Femur (tissue), 1 donor: ENCODE results near the gene MIA2.

Experiments used
- DNase-seq: peaks from one replicate; pipeline ENCODE4 v3.0.0-alpha.2; 2017

MIA2 gene

DNA sequence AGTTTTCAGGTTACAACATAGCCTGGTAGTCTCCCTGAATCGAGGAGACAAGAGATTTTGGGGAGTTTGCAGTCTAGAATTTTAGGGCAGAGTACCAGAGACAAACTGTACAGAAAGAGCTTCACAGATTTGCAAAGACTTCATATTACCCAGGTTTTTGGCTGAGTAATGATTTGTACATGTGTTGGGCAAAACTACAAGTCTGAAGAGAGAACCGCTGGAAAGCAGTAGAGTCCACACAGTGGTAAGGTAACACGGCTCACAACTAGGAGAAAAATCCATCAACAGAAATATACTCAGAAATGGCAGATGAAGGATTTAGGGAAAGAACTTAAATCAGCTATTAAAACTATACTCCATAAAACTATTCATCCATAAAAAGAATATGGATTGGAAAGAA, 172.8 kb downstream of the MIA2 start:
- no peak for DNase-seq

DNA sequence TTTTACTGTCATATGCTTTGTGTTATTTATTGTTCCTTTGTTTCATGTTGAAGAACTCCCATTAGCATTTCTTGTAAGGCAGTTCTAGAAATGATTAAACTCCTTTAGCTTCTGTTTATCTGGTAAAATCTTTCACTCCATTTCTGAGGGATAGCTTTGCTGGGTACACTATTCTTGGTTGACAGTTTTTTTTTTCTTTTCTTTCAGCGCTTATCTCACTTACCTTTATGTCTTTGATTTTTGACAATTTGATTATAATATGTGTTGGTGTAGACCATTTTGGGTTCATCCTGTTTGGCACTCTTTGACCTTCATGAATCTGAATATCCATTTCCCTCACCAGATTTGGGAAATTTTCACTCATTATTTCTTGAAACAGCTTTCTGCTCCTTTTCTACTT, 182.4 kb downstream of the MIA2 start:
- DNase-seq: no peak

- no peak for DNase-seq
Measured at GRCh38 chr14:39417014-39417413, 183.3 kb downstream of the MIA2 start.

- DNase-seq: no peak
Measured at GRCh38 chr14:39419272-39419671, 185.6 kb downstream of the MIA2 start.

DNA sequence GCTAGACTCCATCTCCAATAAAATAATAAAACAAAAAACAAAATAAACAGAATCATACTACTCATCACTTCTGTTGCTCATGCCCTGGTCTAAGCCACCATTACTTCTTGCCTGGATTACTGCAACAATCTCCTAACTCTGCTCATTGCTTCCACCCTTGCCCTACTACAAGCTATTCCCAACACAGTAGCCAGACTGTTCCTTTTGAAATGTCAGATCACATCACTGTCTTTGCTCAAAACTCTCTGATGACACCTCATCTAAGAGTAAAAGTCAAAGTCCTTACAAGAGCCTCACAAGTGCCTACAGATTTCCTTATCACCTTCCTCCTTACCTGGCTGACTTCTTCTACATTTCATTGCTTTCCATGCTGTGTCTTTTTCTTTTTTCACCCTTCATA, 188.5 kb downstream of the MIA2 start:
- no peak for DNase-seq

DNA sequence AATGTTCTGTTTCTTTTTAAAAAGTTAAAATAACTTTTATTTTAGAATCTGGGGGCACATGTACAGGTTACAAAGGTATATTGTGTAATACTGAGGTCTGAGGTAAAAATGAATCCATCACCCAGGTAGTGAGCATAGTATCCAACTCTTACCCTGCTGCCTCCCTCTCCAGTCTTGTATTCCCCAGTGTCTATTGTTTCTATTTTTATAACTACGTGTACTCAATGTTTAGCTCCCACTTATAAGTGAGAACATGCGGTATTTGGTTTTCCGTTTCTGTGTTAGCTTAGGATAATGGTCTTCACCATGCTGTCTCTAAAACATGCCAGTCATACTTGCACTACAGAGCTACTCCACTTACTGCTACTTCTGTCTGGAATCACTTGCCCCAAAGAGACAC, 190.1 kb downstream of the MIA2 start:
- no peak for DNase-seq

DNA sequence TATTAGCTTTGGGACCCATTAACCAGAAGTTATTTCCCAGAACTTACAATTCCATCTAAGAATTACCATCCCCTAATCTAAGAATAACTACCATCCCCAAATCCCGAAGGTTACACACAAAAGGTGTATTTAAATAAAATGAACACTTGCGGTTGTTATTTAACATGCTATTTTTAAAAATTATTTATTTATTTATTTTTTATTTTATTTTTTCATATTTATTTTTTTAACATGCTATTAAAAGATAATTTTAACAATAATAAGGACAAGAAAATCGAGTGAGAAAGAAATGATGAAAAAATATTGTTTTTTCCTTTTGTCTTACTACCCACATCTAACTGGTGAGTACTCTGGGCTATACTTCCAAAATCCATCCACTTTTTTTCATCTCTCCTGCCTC, 192.2 kb downstream of the MIA2 start:
- DNase-seq: no peak

DNA sequence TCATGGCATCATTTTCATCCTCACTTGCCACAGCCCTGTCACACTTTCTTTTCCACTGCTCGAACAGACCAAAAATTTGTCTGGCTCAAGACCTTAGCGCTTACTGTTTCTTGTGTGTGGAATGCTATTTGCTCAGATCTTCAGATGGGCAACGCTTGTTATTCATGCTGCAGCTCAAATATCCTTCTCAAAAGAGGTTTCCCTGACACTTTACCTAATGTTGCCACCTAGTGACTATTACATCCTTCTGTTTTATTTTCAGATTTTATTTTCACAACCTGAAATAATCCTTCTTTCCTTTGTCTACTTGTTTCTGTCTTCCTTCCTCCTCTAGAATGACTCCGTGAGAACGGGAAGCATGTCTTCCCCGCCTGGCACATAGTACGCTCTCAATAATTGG, 192.9 kb downstream of the MIA2 start:
- no peak for DNase-seq

GRCh38 chr14:39428118-39428517, 194.4 kb downstream of the MIA2 start:
- DNase-seq: no peak

GRCh38 chr14:39430762-39431415, 197.2 kb downstream of the MIA2 start:
- DNase-seq: no peak

DNA sequence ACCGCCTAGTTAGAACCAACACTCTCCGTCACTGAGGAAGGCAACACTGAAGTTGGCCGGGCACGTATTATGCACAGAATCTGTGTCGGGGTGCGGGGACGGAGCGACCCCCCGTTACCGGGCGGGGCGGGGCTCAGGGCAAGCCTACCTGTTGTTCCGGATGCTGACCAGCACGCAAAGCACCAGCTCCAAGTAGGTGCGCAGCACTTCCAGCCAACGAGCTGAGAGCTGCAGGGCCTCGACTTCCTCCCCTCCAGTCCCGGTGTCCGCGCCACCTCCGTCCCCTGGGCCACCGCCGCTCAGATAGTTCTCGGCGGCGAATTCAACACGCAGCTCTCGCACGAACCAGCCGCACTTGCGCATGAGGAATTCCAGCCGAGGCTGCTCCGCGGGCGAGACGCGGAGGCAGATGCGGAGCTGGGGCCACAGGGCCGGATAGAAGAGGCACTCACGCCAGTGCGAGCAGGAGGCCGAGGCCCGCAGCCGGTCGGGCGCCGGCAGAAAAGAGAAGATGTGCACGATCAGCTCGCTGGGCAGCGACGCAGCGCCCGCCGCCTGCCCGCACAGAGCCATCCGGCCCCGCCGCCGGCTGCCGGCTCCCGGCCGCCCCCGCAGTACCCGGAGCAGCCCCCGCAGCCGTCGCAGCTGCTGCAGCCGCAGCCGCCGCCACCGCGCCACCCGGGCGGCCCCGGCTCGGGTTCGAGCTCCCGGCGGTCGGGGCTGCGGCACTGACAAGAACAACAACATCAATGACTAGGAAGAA, 197.9 kb downstream of the MIA2 start:
- DNase-seq: peak; percentile 62

DNA sequence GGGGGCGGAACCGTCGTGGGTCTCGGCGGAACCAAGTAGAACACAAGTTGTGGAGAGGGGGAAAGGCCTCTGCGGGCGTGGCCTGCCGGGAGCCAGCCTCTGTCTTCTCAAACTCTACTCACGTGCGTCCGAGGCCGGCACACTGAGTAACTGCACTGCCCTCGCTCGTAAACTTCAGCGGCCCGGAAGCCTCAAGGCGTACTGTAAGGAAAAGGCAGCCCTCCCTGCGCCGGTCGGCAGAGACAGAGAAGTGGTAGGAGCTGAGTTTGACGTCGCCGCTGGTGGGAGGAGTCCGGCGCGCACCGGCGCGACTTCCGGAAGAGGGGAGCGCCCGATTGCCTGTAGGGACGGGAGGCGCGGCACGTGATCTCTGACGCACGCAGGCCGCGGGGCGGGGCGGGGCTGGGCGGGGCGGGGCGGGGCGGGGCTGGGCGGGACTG, 198.5 kb downstream of the MIA2 start, which contains the start of gene FBXO33:
TSS of gene FBXO33 (minus strand) at position 255 of the 440 bp plus-strand sequence. CDS start 271 bp downstream, outside the sequence.
- peak; percentile 99 for DNase-seq

DNA sequence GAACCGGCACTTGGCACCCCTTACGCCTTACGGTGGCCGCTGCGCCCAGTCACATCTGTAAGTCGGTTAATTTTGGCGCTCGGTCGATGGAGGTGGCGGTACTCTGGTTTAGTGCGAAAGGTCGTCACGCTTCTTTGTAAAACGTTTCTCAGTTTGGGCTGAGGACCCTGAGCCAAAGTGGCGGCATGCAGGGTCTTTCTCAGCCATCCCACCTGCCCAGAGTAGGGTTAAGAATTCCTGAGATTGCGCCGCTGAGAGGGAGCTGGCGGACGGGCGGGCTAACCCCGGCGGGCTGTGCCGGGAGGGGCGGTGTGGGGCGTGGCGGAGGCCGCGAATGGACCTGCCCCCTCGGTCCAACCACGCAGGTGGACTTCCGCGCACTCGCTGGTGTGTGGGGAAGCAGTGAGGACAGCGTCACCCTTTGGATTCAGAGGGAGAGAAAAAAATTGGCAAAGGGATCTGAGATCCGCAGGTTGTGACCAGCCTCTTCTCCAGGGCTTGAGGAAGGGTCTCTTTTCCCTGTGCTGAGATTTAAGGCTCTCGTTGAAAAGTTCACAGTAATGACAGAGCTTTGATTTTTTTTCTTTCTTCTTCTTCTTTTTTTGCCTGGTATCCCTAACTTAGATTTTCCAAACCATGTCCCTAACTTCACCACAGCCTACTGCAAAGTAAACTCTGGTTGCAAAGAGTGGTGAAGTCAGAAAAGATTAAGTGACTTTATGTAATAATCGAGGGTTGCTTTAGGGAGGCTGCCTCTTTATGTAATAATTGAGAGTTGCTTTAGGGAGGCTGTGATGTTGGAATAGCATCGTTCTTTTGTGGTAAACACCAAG, 199.1 kb downstream of the MIA2 start:
- peak; percentile 91 for DNase-seq

DNA sequence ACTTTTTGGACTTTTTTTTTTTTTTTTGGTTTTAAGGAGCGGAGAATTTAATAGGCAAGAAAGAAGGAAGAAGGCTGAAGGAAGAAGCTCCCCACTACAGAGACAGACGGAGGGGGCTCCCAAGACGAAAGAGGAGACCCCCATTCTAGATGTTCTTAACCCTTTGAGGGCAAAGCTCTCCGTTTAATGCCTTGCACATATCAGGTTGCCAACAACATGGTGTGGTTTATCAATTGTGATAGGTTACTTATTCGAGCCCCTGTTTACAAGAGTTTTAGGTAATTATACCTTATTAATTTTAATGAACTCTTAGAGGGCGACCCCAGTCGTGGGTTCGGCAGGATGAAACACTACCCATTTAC, 199.7 kb downstream of the MIA2 start:
- no peak for DNase-seq

DNA sequence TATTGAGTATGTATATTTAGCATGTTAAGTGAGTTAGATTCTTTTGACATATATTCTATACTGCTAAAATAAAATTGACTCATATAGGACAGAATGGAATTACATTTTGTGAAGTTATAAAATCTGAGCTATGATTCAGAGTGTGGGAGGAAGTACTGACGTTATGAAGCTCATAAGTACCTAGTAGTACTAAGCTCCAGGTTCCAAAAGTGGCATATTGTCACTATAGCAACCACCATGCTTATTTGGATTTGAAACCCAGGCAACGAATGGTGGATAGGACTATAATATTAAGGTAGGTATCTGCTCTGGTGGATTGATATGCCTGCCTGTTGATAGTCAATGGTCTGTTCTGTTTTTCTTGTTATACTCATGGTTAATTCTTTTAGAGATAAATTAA, 200.7 kb downstream of the MIA2 start:
- no peak for DNase-seq

- no peak for DNase-seq
Measured at GRCh38 chr14:39435241-39435640, 201.5 kb downstream of the MIA2 start.
